Dedifferentiated amniotic fluid mesenchymal stem cell (primary cell): ENCODE measurements around the gene RNASE12.
"Not testable (repeated sequence)": the region's sequence is repeated elsewhere in the genome, so short reads cannot be mapped to it uniquely, and the experiment has no call there.

Experiments
- DNase-seq: peaks from one replicate; pipeline ENCODE4 v3.0.0-alpha.2; 2016; ENCODE audit errors: extremely low spot score

RNASE12 gene

GRCh38 chr14:20614038-20614840 is 23.1 kb upstream of the RNASE12 start:
- no peak for DNase-seq

GRCh38 chr14:20613094-20614037 is 22.2 kb upstream of the RNASE12 start:
- peak; percentile 97 for DNase-seq

- DNase-seq, result no peak
These were observed 21.2 kb upstream of the RNASE12 start for GRCh38 chr14:20612403-20612802.

- no peak for DNase-seq
These were observed 20.1 kb upstream of the RNASE12 start for GRCh38 chr14:20611277-20611676.

- DNase-seq, result peak; percentile 76
These were observed 19.0 kb upstream of the RNASE12 start for GRCh38 chr14:20610002-20610765.

GRCh38 chr14:20609215-20610001 is 18.2 kb upstream of the RNASE12 start:
- peak; percentile 91 for DNase-seq

GRCh38 chr14:20608383-20609110 is 17.4 kb upstream of the RNASE12 start:
- no peak for DNase-seq

GRCh38 chr14:20607617-20608016 is 16.4 kb upstream of the RNASE12 start:
- DNase-seq, result no peak

GRCh38 chr14:20606902-20607242 is 15.7 kb upstream of the RNASE12 start:
- DNase-seq, result no peak

GRCh38 chr14:20606190-20606901 is 15.2 kb upstream of the RNASE12 start:
- peak; percentile 23 for DNase-seq

- DNase-seq, result no peak
These were observed 12.9 kb upstream of the RNASE12 start for GRCh38 chr14:20603813-20604690.

GRCh38 chr14:20602583-20602982 is 11.4 kb upstream of the RNASE12 start:
- no peak for DNase-seq

GRCh38 chr14:20601522-20601921 is 10.3 kb upstream of the RNASE12 start:
- no peak for DNase-seq

- DNase-seq, result no peak
These were observed 5.9 kb upstream of the RNASE12 start for GRCh38 chr14:20597108-20597507.

GRCh38 chr14:20595726-20596125 is 4.5 kb upstream of the RNASE12 start:
- DNase-seq, result not testable (repeated sequence)

- DNase-seq, result no peak
These were observed 1.4 kb upstream of the RNASE12 start for GRCh38 chr14:20592574-20592973.

- no peak for DNase-seq
These were observed 3.6 kb downstream of the RNASE12 start, which contains the start of gene RNASE11 for GRCh38 chr14:20587489-20588154. Gene RNASE11, minus strand, starts transcription at chr14:20588001.

- DNase-seq, result no peak
These were observed 7.3 kb downstream of the RNASE12 start for GRCh38 chr14:20583908-20584307.
